GM21786 (cell line): ENCODE data around the gene STX11.

Source experiments
- ATAC-seq: cut with Tn5 transposase; IDR thresholded peaks from one replicate; pipeline ENCODE4 v1.9.1; 2021; ENCODE audit not compliant: unreplicated experiment

The STX11 gene

GRCh38 chr6:144214622-144215401 is 64.5 kb downstream of the STX11 start:
- no peak for ATAC-seq

GRCh38 chr6:144215402-144215931 is 65.2 kb downstream of the STX11 start:
- peak; percentile 4 for ATAC-seq

GRCh38 chr6:144215932-144216667 is 65.8 kb downstream of the STX11 start:
- ATAC-seq: peak; percentile 86

GRCh38 chr6:144216668-144217218 is 66.4 kb downstream of the STX11 start:
- peak; percentile 31 for ATAC-seq

GRCh38 chr6:144217264-144217663 is 66.9 kb downstream of the STX11 start:
- no peak for ATAC-seq

GRCh38 chr6:144217797-144218196 is 67.5 kb downstream of the STX11 start:
- ATAC-seq: no peak

- no peak for ATAC-seq
These were observed 68.9 kb downstream of the STX11 start for GRCh38 chr6:144219056-144219685.

- no peak for ATAC-seq
These were observed 69.9 kb downstream of the STX11 start for GRCh38 chr6:144220031-144220790.

GRCh38 chr6:144223686-144224085 is 73.4 kb downstream of the STX11 start:
- no peak for ATAC-seq

- ATAC-seq: no peak
These were observed 81.4 kb downstream of the STX11 start for GRCh38 chr6:144231721-144232120.

GRCh38 chr6:144232176-144232831 is 82.0 kb downstream of the STX11 start:
- no peak for ATAC-seq

- no peak for ATAC-seq
These were observed 82.5 kb downstream of the STX11 start for GRCh38 chr6:144232832-144233230.

GRCh38 chr6:144234399-144234798 is 84.1 kb downstream of the STX11 start:
- no peak for ATAC-seq

- ATAC-seq: no peak
These were observed 84.6 kb downstream of the STX11 start for GRCh38 chr6:144234935-144235334.
